Vagina (tissue), 2 donors: ENCODE results near the gene CDKN1A.

ENCODE experiments used
- CTCF ChIP-seq, 3 experiments: fragments of 450-650 bp in 2 of 3; fragments of 200-600 bp in 1 of 3; sonication (generic) in 1 of 3; IDR thresholded peaks; one replicate each; pipeline ENCODE4 v1.5.1; 2017 to 2019; ENCODE audit warnings: antibody characterized with exemption in 3 of 3, mild to moderate bottlenecking in 2 of 3, moderate library complexity in 2 of 3
- POLR2A ChIP-seq, 2 donors: fragments of 450-650 bp; IDR thresholded peaks; one replicate each; pipeline ENCODE4 v1.6.1; 2017; ENCODE audit warnings: antibody characterized with exemption in 2 of 2, mild to moderate bottlenecking in 2 of 2, moderate library complexity in 2 of 2

GRCh38 chr6:36633915-36634314, 44.6 kb upstream of the CDKN1A start:
- TF ChIP-seq CTCF (IDR thresholded peaks at IDR 0.05) (no peak), POLR2A (IDR thresholded peaks at IDR 0.05) (no peak)
